IMR-90 (cell line): ENCODE results near the gene DVL2. TPM values are rescaled to one million over a fixed set of nuclear protein-coding genes. Genes with fewer than 3 reads are reported as not detected.

Experiments used
- ATAC-seq: fragments of 200-7000 bp; cut with Tn5 transposase; 2 replicates; pipeline ENCODE4 v1.9.1; 2020; ENCODE audit warnings: low read depth, mild to moderate bottlenecking, moderate library complexity
- BruUV-seq: library from RNA; stranded (reverse); fragments of 400-500 nt; replicated peaks from 2 replicates; lab custom pipeline; 2021; lab: Mats Ljungman, UMichigan
- CTCF ChIA-PET: fragments of 300-600 bp; formaldehyde crosslinking; extraction: SDS; loops from one replicate; lab custom pipeline; 2021; ENCODE audit warnings: antibody characterized with exemption; lab: Yijun Ruan, JAX
- POLR2A ChIA-PET: fragments of 300-600 bp; sonication (Branson Sonifier 250); formaldehyde crosslinking; loops from one replicate; lab custom pipeline; 2022; ENCODE audit warnings: antibody characterized with exemption; ENCODE audit not compliant: unreplicated experiment; lab: Charles Lee
- DNase-seq: peaks from one replicate; pipeline ENCODE4 v3.0.0; 2013
- H2AFZ ChIP-seq: replicated peaks from 2 replicates; pipeline ENCODE3; 2013; ENCODE audit warnings: low read length, mild to moderate bottlenecking; ENCODE audit not compliant: poor library complexity
- H2AK5ac ChIP-seq: 2 replicates; pipeline ENCODE4 v1.6.1; 2013; ENCODE audit warnings: low read depth, low read length, inconsistent platforms
- H2AK9ac ChIP-seq: replicated peaks from 2 replicates; pipeline ENCODE3; 2013; ENCODE audit warnings: mild to moderate bottlenecking, low read depth, low read length, moderate library complexity; ENCODE audit not compliant: poor library complexity
- H2BK120ac ChIP-seq: 2 replicates; pipeline ENCODE4 v1.6.1; 2013; ENCODE audit warnings: low read depth, low read length, inconsistent platforms
- H2BK15ac ChIP-seq: 3 replicates; pipeline ENCODE4 v1.6.1; 2013; ENCODE audit warnings: low read depth, low read length, inconsistent platforms
- H2BK20ac ChIP-seq: 2 replicates; pipeline ENCODE4 v1.6.1; 2013; ENCODE audit warnings: low read depth, mild to moderate bottlenecking, inconsistent platforms, low read length, moderate library complexity
- H2BK5ac ChIP-seq: 2 replicates; pipeline ENCODE4 v1.6.1; 2013; ENCODE audit warnings: mild to moderate bottlenecking, low read depth, low read length, inconsistent platforms; ENCODE audit not compliant: poor library complexity, severe bottlenecking
- H3K14ac ChIP-seq: replicated peaks from 2 replicates; pipeline ENCODE4 v1.6.1; 2013; ENCODE audit warnings: low read depth, low read length, inconsistent platforms
- H3K18ac ChIP-seq: 2 replicates; pipeline ENCODE4 v1.6.1; 2013; ENCODE audit warnings: low read depth, low read length, control low read depth
- H3K23ac ChIP-seq: 2 replicates; pipeline ENCODE4 v1.6.1; 2013; ENCODE audit warnings: low read depth, low read length, inconsistent platforms
- H3K27ac ChIP-seq: 2 replicates; pipeline ENCODE4 v1.5.1; 2013; ENCODE audit warnings: mild to moderate bottlenecking, control low read depth, low read length; ENCODE audit not compliant: insufficient read depth
- H3K27me3 ChIP-seq: 2 replicates; pipeline ENCODE4 v1.6.1; 2013; ENCODE audit warnings: low read length; ENCODE audit not compliant: control insufficient read depth, insufficient read depth
- H3K36me3 ChIP-seq: 2 replicates; pipeline ENCODE4 v1.6.1; 2013; ENCODE audit warnings: low read length, mixed read lengths; ENCODE audit not compliant: control insufficient read depth, insufficient read depth
- H3K4ac ChIP-seq: 2 replicates; pipeline ENCODE4 v1.6.1; 2013; ENCODE audit warnings: low read depth, low read length, inconsistent platforms
- H3K4me1 ChIP-seq: 2 replicates; pipeline ENCODE4 v1.6.1; 2013; ENCODE audit warnings: low read length, mixed read lengths; ENCODE audit not compliant: control insufficient read depth, insufficient read depth
- H3K4me2 ChIP-seq: 2 replicates; pipeline ENCODE4 v1.6.1; 2013; ENCODE audit warnings: low read depth, mild to moderate bottlenecking, control low read depth, low read length, moderate library complexity
- H3K4me3 ChIP-seq: 2 replicates; pipeline ENCODE4 v1.5.1; 2013; ENCODE audit warnings: low read depth, mild to moderate bottlenecking, control low read depth, low read length, moderate library complexity; ENCODE audit not compliant: insufficient read depth
- H3K56ac ChIP-seq: 2 replicates; pipeline ENCODE4 v1.6.1; 2013; ENCODE audit warnings: low read length, inconsistent platforms; ENCODE audit not compliant: insufficient read depth; ENCODE audit errors: extremely low read depth
- H3K79me1 ChIP-seq, 2 experiments: 2 replicates each; pipeline ENCODE4 v1.6.1; 2013; ENCODE audit warnings: low read length in 2 of 2, inconsistent platforms in 1 of 2, low read depth in 1 of 2
- H3K9ac ChIP-seq: 2 replicates; pipeline ENCODE4 v1.6.1; 2013; ENCODE audit warnings: low read depth, low read length, control low read depth
- H3K9me1 ChIP-seq: 2 replicates; pipeline ENCODE4 v1.6.1; 2013; ENCODE audit warnings: low read length, inconsistent platforms; ENCODE audit not compliant: insufficient read depth
- H3K9me3 ChIP-seq: 2 replicates; pipeline ENCODE4 v1.6.1; 2013; ENCODE audit warnings: low read length; ENCODE audit not compliant: control insufficient read depth, insufficient read depth
- H4K20me1 ChIP-seq: 2 replicates; pipeline ENCODE4 v1.6.1; 2013; ENCODE audit warnings: low read length, inconsistent platforms; ENCODE audit not compliant: insufficient read depth
- H4K5ac ChIP-seq: 2 replicates; pipeline ENCODE4 v1.6.1; 2013; ENCODE audit warnings: mild to moderate bottlenecking, low read depth, low read length, control low read depth
- H4K8ac ChIP-seq, 2 experiments: 2 replicates each; pipeline ENCODE4 v1.6.1; 2013; ENCODE audit warnings: low read depth in 2 of 2, low read length in 2 of 2, control low read depth in 1 of 2, inconsistent platforms in 1 of 2
- H4K91ac ChIP-seq: 2 replicates; pipeline ENCODE4 v1.6.1; 2013; ENCODE audit warnings: low read depth, low read length, inconsistent platforms; ENCODE audit not compliant: insufficient read depth
- CEBPB ChIP-seq: IDR thresholded peaks from 2 replicates; pipeline ENCODE4 v1.6.1; 2012; ENCODE audit warnings: low read depth, low read length, improper control_type of control experiment
- CHD1 ChIP-seq: IDR thresholded peaks from 2 replicates; pipeline ENCODE4 v1.6.1; 2012; ENCODE audit warnings: low read depth, low read length, improper control_type of control experiment
- MAZ ChIP-seq: IDR thresholded peaks from 2 replicates; pipeline ENCODE4 v1.6.1; 2012; ENCODE audit warnings: low read depth, mild to moderate bottlenecking, low read length, improper control_type of control experiment, moderate library complexity, borderline replicate concordance
- RCOR1 ChIP-seq: IDR thresholded peaks from 2 replicates; pipeline ENCODE4 v1.6.1; 2012; ENCODE audit warnings: mild to moderate bottlenecking, low read length, improper control_type of control experiment; ENCODE audit not compliant: insufficient replicate concordance
- SMC3 ChIP-seq: fragments of 150-350 bp; IDR thresholded peaks from 2 replicates; pipeline ENCODE4 v1.6.1; 2016; ENCODE audit warnings: low read depth, mild to moderate bottlenecking, antibody characterized with exemption, low read length, moderate library complexity
- whole genome bisulfite sequencing, 2 experiments: methylation state at CpG; one replicate each; pipeline versions ENCODE4 v1.1.5 to v1.1.7; 2013; ENCODE audit warnings: missing lambda C conversion rate in 2 of 2; ENCODE audit not compliant: insufficient read length in 1 of 2; ENCODE audit errors: extremely low coverage in 2 of 2; 5-methylcytosine and 5-hydroxymethylcytosine counted together
- dilution Hi-C: fragments of 300-500 bp; cut with HindIII; formaldehyde crosslinking; loops from one replicate; pipeline ENCODE4 v1.14.3; 2018; ENCODE audit warnings: low sequenced_read_pairs; ENCODE audit not compliant: unreplicated experiment
- in situ Hi-C: fragments of 300-500 bp; cut with MboI; formaldehyde crosslinking; loops from 3 replicates; pipeline ENCODE4 v1.14.3; 2019; ENCODE audit warnings: low sequenced_read_pairs, inconsistent platforms, mixed read lengths
- intact Hi-C: fragments of 100-400 bp; cut with micrococcal nuclease; formaldehyde crosslinking; loops from 2 replicates; pipeline ENCODE4 v1.10.0; 2022
- polyA plus RNA-seq, 3 experiments: library from polyadenylated mRNA; depleted of rRNA; stranded (reverse); fragments of >200 nt; gene quantifications; 2 replicates each; pipeline ENCODE4 v1.2.3, GENCODE V29; 2012; ENCODE audit warnings: low replicate concordance in 1 of 3
- total RNA-seq: library from RNA; depleted of rRNA; stranded (reverse); fragments of >200 nt; gene quantifications from 2 replicates; pipeline ENCODE4 v1.2.3, GENCODE V29; 2012
- TF ChIP-seq, protein P1 (sequence below): fragments of 150-350 bp; IDR thresholded peaks from 2 replicates; pipeline ENCODE4 v1.6.1; 2017; ENCODE audit warnings: mild to moderate bottlenecking, antibody characterized with exemption, low read length, low read depth

DVL2 gene
- total and polyA plus RNA-seq, 2 of the 4 experiments (the other 2 are of a cell fraction) = 11.8 to 21.3 TPM

GRCh38 chr17:7253082-7253481, 18.8 kb upstream of the DVL2 start:
- Histone ChIP-seq H4K8ac (peak overlapping the region; percentile 63 to 90; a peak in 3 of 4 replicates), H3K36me3 (peaks cover 19% of the 10 kb centered on the region), H3K18ac (no peak overlapping the region), H3K79me1 (peaks cover 7 to 44% of the 10 kb centered on the region in 2 experiments; a peak in 3 of 4 replicates), H4K20me1 (peaks cover 9% of the 10 kb centered on the region; the same call in 1 of the 2 replicates), H3K9me3 (no peaks in the 10 kb centered on the region), H2BK120ac (no peak overlapping the region), H2BK15ac (no peak overlapping the region), H3K4me3 (peak overlapping the region; percentile 71), H3K27ac (no peak overlapping the region), H2BK20ac (no peak overlapping the region), H3K56ac (peak overlapping the region; percentile 84; the same call in 1 of the 2 replicates), H4K91ac (no peak overlapping the region), H3K4ac (peak overlapping the region; percentile 43), H2AK5ac (peak overlapping the region; percentile 35; the same call in 1 of the 2 replicates), H4K5ac (no peak overlapping the region), H2AFZ (no peak overlapping the region), H3K14ac (peak overlapping the region; percentile 64; the same call in 1 of the 2 replicates), H3K4me2 (peak overlapping the region; percentile 91), H3K9ac (peak overlapping the region; percentile 78; the same call in 1 of the 2 replicates), H3K9me1 (peaks cover 10% of the 10 kb centered on the region), H2AK9ac (no peak overlapping the region), H3K27me3 (no peaks in the 10 kb centered on the region), H3K4me1 (peaks cover 8% of the 10 kb centered on the region), H3K23ac (peak overlapping the region; percentile 83), H2BK5ac (peak overlapping the region; percentile 94)
- intact Hi-C loops = no loop called here
- ChIA-PET CTCF (no interaction called here), POLR2A (no interaction called here)
- no TSS peak for BruUV-seq
- ATAC-seq (no peak), DNase-seq (no peak)
- WGBS, 2 experiments = 67% methylated on average over 1 of the region's 5 CpGs; no CpG with 5 or more reads in 1 of the 2 experiments
- TF ChIP-seq CHD1 (no peak), CEBPB (no peak), MAZ (no peak), SMC3 (no peak), RCOR1 (no peak)
- TF ChIP-seq, protein P1, sequence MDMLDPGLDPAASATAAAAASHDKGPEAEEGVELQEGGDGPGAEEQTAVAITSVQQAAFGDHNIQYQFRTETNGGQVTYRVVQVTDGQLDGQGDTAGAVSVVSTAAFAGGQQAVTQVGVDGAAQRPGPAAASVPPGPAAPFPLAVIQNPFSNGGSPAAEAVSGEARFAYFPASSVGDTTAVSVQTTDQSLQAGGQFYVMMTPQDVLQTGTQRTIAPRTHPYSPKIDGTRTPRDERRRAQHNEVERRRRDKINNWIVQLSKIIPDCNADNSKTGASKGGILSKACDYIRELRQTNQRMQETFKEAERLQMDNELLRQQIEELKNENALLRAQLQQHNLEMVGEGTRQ = no peak
- in situ Hi-C loops = no loop called here
- dilution Hi-C loops = no loop called here
